Measurements from ENCODE around the gene PSMG1. TPM values are rescaled to one million over a fixed set of nuclear protein-coding genes. Genes with fewer than 3 reads are reported as not detected.

The PSMG1 gene
- polyA plus RNA-seq = 48.0 and 69.6 TPM in 2 replicates

DNA sequence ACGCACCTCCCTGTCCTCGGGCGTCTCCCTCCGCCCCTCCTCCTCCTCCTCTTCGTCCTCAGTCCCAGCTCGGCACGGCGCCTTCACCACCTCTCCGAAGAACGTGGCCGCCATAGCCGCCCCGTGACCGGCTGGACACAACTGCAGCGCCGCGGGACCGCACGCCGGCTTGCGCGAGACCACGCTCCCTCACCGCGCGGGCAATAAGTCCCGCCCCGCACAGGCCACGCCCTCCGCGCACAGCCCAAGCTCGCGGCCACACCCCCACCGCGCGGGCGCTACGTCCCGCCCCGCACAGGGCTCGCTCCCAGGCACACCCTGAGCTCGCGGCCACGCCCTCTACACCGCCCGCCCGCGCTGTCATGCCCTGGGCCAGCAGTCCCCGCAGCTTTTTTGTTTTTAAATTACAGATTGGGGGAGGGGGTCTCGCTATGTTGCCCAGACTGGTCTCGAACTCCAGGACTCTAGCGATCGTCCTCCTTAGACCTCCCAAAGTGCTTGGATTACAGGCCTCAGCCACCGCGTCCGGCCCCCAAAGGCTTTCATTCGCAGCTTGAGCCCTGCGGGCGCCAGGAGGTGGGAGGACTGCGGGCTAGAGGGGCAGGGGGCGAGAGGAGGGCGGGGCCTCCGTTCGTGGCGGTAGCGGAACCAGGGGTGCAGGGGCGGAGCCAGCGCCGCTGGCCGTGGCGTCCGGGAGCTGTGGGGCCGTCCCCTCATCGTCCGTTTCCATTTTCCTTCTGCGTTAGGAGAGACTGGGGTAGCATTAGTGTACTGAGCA lies at the start of gene PSMG1:
Gene PSMG1, minus strand, starts transcription at position 180 of the 778 bp plus-strand sequence. Its CDS starts 66 bp downstream, at position 114.

Other genes with a start within 250 kb of the PSMG1 start
- gene BRWD1, start 130.2 kb upstream of the PSMG1 start, polyA plus RNA-seq = 67.0 and 68.0 TPM in 2 replicates
- gene HMGN1, start 165.6 kb upstream of the PSMG1 start, polyA plus RNA-seq = 55.0 and 84.4 TPM in 2 replicates

Data from Purkinje cell (primary cell).